Measurements from ENCODE around the gene OR5V1.

The OR5V1 gene

DNA sequence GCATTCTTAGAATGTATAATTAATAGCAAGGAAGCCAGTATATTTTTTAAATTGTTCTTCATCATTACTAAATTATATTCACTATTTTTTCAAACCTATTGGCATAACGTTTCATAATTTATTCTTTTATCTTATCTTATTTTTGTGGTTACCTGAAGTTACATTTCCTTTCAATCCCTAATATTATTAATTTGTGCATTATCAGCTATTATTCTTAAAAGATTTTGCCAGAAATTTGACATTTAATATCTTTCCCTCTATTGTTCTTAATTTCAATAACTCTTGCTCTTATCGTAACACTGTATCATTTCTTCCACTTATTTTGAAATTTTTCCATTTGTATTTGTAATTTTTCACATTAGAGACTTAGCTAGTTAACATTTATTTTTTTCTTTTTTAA, 48.7 kb downstream of the OR5V1 start:
- no peak for DNase-seq (ENCODE audit: extremely low read depth, low read depth)
- no peak for TF ChIP-seq CTCF (IDR thresholded peaks at IDR 0.05; ENCODE audit: low read depth, low read length)
